ENCODE results near the gene LRGUK.
"Not testable (repeated sequence)": the region's sequence is repeated elsewhere in the genome, so short reads cannot be mapped to it uniquely, and the experiment has no call there.

The LRGUK gene

GRCh38 chr7:134126966-134127848, at the start of gene LRGUK:
Gene LRGUK (plus strand): TSS chr7:134127340. CDS start chr7:134127368, 28 bp downstream.
- peak; percentile 81 for DNase-seq

DNA sequence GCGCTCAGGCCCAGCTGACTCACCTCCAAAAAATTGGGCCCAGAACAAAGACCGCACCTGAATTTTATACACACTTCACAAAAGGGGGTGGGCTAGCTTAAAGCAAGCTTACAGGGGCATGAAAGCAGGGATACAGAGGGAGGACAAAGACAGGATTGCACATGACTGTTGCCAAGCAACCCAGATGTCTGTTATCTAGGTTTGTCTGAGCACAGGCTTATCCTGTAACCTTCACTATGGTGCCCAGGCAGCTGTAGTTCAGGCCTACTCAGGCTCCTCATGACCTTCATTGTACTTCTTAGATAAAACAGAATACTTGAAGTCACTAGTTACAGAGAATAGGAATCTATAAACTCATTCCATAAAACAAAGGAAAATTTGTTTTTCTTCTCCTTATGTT, 49.6 kb upstream of the LRGUK start:
- not testable (repeated sequence) for DNase-seq

- no peak for DNase-seq
These were observed 48.1 kb upstream of the LRGUK start for GRCh38 chr7:134078991-134079390.

DNA sequence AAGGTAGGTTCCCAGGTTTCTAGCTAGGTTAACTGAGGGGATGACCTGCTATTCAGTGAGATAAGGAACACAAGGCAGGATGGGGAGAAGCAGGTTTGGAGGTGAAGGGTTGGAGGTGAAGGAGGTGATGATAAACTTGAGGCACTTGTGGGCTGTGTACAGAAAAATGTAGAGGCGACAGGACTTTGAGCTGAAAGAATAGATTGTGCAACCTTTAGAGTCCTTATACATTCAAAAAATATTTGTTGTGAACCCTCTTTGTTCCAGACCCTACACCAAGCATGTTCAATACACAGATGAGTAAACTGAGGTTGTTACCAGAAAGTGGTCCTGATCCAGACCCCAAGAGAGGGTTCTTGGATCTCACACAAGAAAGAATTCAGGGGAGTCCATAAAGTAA, 45.4 kb upstream of the LRGUK start:
- DNase-seq: no peak

GRCh38 chr7:134083766-134084487, 43.2 kb upstream of the LRGUK start:
- DNase-seq: no peak

DNA sequence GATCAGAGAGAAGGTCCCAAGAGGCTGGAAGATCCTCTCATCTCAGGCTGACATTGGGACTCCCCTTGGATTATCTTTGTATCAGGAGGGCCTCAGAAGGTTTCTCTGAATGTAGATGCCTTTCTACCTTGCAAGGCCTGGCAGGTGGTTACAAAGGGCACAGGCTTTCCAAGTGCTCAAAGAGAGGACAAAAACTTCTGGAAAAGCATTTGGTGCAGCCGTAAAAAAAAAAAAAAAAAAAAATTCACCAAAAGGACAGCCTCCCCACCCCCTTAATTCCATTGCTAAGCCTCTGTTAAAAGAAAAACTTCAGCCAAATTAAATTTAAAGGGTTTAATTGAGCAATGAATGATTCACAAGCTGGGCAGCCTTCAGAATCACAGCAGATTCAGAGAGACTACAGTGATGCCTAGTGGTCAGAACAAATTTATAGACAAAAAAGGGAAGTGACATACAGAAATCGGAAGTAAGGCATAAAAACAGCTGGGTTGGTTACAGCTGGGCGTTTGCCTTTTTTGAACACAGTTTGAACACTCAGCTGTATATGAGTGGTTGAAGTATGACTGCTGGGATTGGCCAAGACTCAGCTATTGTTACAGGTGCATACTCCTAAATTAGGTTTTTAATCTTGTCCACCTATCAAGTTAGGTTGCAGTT, 42.5 kb upstream of the LRGUK start:
- DNase-seq: no peak

DNA sequence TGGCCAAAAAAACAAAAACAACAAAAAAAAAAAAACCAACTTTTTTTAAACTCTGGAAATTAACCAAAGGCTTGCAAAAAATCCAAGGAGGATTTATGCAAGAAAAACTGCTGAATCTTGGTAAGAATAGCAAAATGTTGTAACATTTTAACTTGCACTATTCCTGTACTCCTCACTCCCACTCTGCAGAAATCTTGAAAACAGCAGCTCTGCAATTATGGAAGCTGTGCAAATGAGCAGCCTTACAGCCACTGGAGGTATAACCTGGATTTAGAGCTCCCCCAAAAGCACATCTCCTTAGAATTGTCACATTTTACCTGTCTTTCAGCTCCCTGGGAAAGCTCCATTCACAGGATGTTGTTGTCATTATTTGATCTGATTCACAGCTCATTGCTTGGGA, 41.8 kb upstream of the LRGUK start:
- no peak for DNase-seq

- no peak for DNase-seq
These were observed 40.0 kb upstream of the LRGUK start for GRCh38 chr7:134086998-134087735.

GRCh38 chr7:134088199-134088598, 38.9 kb upstream of the LRGUK start:
- no peak for DNase-seq

- no peak for DNase-seq
These were observed 37.7 kb upstream of the LRGUK start for GRCh38 chr7:134089446-134089845.

DNA sequence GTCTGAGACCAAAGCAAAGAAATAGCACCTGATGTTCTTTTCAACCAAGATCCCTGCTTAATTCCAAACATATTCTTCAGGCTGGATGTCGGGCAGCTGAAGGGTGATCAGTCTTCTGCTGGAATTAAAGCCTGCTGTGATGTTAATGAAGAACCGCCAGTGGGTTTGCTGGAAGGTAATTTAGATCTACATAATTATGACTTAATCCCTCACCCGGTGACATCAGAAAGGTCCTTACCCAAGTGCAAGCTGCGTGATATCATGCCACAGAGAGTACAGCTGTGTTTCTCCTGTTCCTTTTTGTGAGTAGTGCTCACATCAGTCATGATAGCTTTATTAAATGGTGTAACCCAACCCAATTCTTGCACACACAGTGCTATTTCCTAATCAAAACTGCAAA, 29.1 kb upstream of the LRGUK start:
- DNase-seq: no peak

- DNase-seq: no peak
These were observed 25.4 kb upstream of the LRGUK start for GRCh38 chr7:134101716-134102115.

GRCh38 chr7:134104166-134104565, 23.0 kb upstream of the LRGUK start:
- DNase-seq: no peak

DNA sequence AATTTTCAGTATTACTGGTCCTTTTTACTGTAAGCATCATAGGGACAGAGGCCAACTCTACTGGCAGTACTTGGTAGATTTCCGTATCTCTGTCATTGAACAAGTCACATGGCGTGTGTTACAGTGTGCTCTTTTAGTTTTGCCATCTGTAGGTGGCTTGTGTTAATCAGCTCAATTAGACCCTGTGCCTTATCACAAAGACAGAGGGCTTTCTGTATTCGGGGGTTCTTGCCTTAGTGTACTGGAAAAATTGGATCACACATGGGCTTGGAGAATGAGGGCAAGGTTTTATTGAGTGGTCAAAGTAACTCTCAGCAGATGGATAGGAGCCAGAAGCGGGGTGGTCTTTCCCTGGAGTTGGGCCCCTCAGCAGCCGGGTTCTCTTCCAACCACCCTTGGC, 21.3 kb upstream of the LRGUK start:
- no peak for DNase-seq

DNA sequence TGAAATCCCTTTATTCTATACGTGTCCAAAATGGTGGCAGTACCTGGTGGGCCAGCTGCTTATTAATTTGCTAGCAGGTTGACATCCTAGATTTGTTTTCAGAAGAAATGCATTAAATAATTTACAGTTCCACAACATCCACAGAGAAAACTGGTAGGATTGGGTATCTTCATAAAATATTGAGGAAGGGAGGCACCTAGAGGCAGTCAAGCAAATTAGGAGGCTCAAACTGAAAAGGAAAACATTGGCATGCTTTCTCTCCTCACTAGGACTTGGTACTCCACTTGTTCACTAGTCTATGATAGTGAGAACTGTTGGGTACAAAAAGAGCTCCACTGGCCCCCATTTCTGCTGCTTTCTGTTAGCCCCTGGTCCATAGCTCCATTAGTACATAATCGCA, 18.3 kb upstream of the LRGUK start:
- no peak for DNase-seq

DNA sequence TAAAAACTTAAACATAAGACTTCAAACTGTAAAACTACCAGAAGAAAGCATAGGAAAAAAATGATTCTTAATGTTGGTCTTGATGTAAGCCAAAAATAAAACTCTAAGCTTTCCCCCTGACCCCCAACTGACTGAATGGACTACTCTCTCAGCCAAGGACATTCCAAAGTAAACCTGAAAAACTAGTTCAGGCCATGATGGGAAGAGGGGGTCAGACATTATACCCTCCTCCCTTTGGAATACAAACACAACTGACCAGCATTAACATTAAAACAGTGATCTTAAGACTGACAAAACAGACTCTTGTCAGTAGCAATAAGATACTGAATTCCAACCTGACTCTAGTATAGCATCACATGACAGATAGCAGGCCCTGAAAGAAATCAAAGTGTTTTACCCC, 13.5 kb upstream of the LRGUK start:
- DNase-seq: no peak

GRCh38 chr7:134114992-134115391, 12.1 kb upstream of the LRGUK start:
- DNase-seq: no peak

GRCh38 chr7:134120405-134120804, 6.7 kb upstream of the LRGUK start:
- DNase-seq: no peak

DNA sequence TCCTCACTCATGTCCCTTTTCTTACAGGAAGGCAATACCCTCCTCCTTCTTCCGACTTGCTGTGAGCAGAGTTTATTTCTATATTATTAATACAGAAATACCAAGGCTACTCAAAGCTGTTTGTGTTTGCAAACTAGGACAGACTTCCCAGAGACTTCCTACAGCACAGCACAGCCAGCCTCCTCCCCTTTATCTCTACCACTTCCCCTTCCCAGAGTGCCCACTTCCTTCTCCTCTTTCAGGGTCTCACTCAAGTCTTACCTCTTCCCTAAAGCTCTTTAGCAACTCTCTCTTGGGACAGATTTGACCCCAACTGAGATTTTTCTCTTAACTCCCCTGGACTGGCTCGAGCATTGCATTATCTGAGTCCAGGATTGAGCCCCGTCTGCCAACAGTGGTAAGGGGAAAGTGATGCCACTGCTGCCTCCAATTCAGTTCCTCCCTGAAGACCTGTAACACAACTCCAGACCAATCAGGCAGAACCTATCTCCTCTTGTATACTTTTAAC, 5.5 kb upstream of the LRGUK start:
- DNase-seq: no peak

DNA sequence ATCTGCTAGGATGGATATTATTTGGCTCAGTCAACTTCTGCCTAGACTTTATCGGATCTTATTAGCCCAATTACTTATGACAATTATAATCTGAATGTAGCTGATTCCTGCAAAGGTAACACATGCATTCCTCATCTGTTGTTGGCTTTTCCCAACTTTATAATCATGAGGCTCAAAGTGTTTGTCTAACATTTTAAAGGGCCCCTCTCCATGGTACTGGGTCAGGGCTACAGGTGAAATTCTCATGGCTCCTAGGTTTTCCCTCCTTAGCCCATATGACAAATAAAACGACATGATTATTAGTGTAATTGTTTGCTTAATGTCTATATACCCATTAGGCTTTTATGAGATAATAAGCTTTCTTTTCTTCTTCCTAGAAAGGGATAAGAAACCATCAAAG, 4.2 kb upstream of the LRGUK start:
- DNase-seq: no peak

DNA sequence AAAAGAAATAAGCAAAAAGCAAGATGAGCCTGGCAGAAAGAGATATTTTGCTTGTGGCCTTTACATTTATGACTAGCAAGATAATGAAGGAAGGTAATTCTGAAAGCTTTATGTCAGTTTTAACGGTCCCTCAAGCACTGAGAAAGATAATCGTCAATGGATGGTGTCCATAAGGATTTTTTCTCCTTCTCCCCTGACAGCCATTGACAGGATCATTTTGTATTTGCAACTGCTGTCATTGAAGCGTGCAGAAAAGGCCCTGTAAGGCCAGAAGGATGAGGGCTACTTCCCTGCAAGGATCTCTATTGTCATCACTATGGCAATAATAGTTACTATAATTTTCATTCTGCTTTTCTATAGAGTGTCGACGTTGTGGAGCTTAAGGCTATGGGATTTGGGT, 994 bp upstream of the LRGUK start:
- no peak for DNase-seq

DNA sequence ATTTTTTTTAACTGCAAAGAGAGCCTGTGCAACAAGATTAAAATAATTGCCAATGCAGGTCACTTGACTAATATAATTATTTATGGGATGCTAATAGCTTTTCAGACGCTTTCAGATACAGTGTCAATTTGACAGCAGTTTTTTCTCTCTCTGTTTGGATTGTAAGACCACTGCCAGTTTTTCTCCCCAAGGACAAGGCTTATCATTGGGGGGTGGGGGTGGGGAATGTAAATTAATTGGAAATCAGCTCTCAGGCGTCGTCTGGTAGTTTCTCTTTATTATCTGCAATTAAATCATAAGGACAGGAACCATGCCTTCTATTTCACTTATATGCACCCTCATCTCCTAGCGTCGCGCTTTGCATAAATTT, 559 bp upstream of the LRGUK start:
- DNase-seq: no peak

DNA sequence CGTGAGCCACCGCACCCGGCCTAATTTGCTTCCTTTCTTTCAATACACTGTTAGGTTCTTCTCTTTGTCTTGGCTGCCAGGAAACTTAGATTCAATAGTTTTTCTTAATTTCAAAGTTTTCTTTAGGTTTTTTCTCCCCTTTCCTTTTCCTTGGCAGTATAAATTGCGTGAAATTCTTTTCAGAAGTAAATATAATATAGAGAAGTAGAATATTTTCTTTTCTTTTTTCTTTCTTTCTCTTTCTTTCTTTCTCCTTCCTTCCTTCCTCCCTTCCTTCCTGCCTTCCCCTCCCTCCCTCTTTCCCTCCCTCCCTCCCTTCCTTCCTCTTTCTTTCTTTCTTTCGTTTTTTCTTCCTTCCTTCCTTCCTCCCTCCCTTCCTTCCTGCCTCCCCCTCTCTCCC, 1.7 kb downstream of the LRGUK start:
- DNase-seq: no peak
